DMS 273 (cell line): Measurements from ENCODE around the gene SNORC.

Source experiments
- DNase-seq: peaks from one replicate; lab custom pipeline; 2025; ENCODE audit not compliant: unreplicated experiment; lab: John Stamatoyannopoulos, UW

The SNORC gene

DNA sequence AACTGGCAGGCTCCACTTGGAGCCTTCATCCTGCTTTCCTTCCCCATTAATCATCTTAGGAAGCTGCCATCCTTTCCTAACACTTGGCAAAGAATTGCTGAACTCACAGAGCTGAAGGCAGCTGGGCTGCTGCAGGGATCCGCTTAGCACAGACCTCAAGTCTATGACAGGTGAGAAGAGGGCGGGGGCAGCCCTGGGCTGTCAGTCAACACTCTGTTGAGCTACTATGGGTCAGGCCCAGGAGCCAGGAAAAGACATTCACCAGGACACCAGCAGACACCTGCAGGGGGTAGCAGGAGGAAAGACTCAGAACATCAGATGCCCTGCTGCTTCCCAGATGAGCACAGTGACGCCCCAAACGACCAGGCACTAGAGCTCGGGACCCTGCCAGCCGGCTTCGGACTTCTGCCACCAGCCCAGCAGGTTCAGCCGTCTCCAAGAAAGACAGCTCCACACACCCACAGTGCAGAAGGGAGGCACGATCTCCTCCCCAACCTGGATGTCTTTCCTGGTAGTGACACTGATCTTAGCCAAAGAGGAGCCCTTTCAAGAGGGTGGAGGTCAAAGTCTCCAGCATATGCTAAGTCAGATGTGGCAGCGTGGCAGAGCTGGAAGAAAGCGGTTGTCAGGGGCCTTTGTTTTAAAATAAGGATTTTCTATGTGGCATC is 55.2 kb downstream of the SNORC start:
- DNase-seq, result peak; percentile 14

- DNase-seq, result no peak
These were observed 55.7 kb downstream of the SNORC start for GRCh38 chr2:232925821-232926156.

GRCh38 chr2:232926431-232926939 is 56.4 kb downstream of the SNORC start:
- no peak for DNase-seq

DNA sequence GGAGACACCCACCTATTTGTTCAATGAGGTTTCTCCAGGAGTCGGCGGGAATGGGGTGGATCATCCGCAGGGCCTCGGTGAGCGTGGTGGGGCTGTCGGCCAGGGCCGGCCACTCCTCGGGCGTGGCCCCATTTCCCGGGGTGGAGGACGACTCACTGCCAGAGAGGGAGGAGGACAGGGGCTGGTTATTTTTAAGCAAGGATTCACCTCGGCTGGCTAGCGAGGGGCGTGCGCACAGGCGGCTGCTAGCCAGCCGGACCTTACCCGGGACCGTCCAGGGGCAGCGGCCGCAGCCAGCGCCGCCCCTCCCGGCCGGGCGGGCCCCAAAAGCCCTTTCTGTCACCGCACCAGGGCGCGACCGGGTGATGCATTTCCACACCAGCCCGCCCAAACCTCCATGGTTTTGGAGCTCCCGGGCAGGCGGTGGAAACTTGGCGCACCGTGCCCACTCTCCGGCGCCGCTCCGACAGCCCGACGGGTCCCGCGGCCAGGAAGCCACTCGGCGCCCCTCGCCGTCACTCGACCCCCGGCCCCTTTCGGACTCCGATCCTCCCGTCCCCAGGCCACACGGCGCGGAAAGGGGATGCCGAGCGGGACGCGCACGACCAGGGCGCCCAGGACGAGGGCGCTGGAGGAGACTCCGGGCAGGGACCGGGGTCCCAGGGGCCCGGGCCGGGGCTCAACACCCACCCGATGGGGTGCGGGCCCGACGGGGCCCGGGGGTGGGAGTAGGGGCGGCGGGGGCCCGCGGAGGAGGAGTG is 57.1 kb downstream of the SNORC start:
- DNase-seq, result peak; percentile 8

GRCh38 chr2:232927793-232928550 is 57.9 kb downstream of the SNORC start:
- peak; percentile 77 for DNase-seq
